Stimulated activated memory B cell treated with anti-CD40 and anti-IgM and Interleukin-4, amounts not matched to agents 10 μg/mL and 1 μg/mL and 100 μg/mL, for 72 hours (primary cell): ENCODE data around the gene SNX5.
"Not testable (repeated sequence)": the region's sequence is repeated elsewhere in the genome, so short reads cannot be mapped to it uniquely, and the experiment has no call there.

ENCODE experiments used
- ATAC-seq: fragments of 150-1000 bp; cut with Tn5 transposase; 2 replicates; pipeline ENCODE4 v1.10.0; 2021
- H3K27ac Mint-ChIP-seq: one replicate; pipeline ENCODE4 v1.8.0; 2022; ENCODE audit warnings: mild to moderate bottlenecking, mixed read lengths
- H3K27me3 Mint-ChIP-seq: one replicate; pipeline ENCODE4 v1.8.0; 2022; ENCODE audit warnings: mixed read lengths
- H3K36me3 Mint-ChIP-seq: one replicate; pipeline ENCODE4 v1.8.0; 2022; ENCODE audit warnings: mixed read lengths
- H3K4me1 Mint-ChIP-seq: one replicate; pipeline ENCODE4 v1.8.0; 2022; ENCODE audit warnings: mixed read lengths
- H3K4me3 Mint-ChIP-seq: one replicate; pipeline ENCODE4 v1.8.0; 2022; ENCODE audit warnings: mild to moderate bottlenecking, moderate library complexity, mixed read lengths
- H3K9me3 Mint-ChIP-seq: one replicate; pipeline ENCODE4 v1.8.0; 2022; ENCODE audit warnings: mixed read lengths

The SNX5 gene

GRCh38 chr20:17969278-17969883 is 787 bp upstream of the SNX5 start:
- Mint-ChIP-seq H3K4me1 (peaks cover 69% of the 10 kb centered on the region), H3K27me3 (no peaks in the 10 kb centered on the region), H3K4me3 (peak overlapping the region; percentile 94), H3K36me3 (peaks cover 41% of the 10 kb centered on the region), H3K9me3 (no peaks in the 10 kb centered on the region), H3K27ac (peak overlapping the region; percentile 100)
- peak; percentile 14 for ATAC-seq

- H3K27me3 Mint-ChIP-seq: no peaks in the 10 kb centered on the region
- H3K4me3 Mint-ChIP-seq: peak overlapping the region; percentile 94
- H3K4me1 Mint-ChIP-seq: peaks cover 72% of the 10 kb centered on the region
- ATAC-seq: no peak
- peak overlapping the region; percentile 100 for H3K27ac Mint-ChIP-seq
- H3K36me3 Mint-ChIP-seq: peaks cover 51% of the 10 kb centered on the region
- H3K9me3 Mint-ChIP-seq: no peaks in the 10 kb centered on the region
Measured at GRCh38 chr20:17967521-17968365, 851 bp downstream of the SNX5 start.

- H3K27ac Mint-ChIP-seq: peak overlapping the region; percentile 100
- peaks cover 72% of the 10 kb centered on the region for H3K4me1 Mint-ChIP-seq
- no peak for ATAC-seq
- no peaks in the 10 kb centered on the region for H3K27me3 Mint-ChIP-seq
- H3K4me3 Mint-ChIP-seq: peak overlapping the region; percentile 94
- H3K36me3 Mint-ChIP-seq: peaks cover 55% of the 10 kb centered on the region
- no peaks in the 10 kb centered on the region for H3K9me3 Mint-ChIP-seq
Measured at GRCh38 chr20:17966432-17967310, 1.9 kb downstream of the SNX5 start.

GRCh38 chr20:17965042-17965697 is 3.4 kb downstream of the SNX5 start:
- ATAC-seq: no peak
- H3K27ac Mint-ChIP-seq: peak overlapping the region; percentile 100

GRCh38 chr20:17964632-17965031 is 4.0 kb downstream of the SNX5 start:
- no peak for ATAC-seq
- Mint-ChIP-seq H3K27me3 (no peaks in the 10 kb centered on the region), H3K4me3 (peak overlapping the region; percentile 94), H3K36me3 (peaks cover 57% of the 10 kb centered on the region), H3K9me3 (no peaks in the 10 kb centered on the region), H3K4me1 (peaks cover 81% of the 10 kb centered on the region), H3K27ac (peak overlapping the region; percentile 100)

More at GRCh38 chr20:17965042-17965697, 3.4 kb downstream of the SNX5 start:
- H3K27me3 Mint-ChIP-seq: no peaks in the 10 kb centered on the region
- peaks cover 81% of the 10 kb centered on the region for H3K4me1 Mint-ChIP-seq
- H3K9me3 Mint-ChIP-seq: no peaks in the 10 kb centered on the region
- peak overlapping the region; percentile 94 for H3K4me3 Mint-ChIP-seq
- peaks cover 59% of the 10 kb centered on the region for H3K36me3 Mint-ChIP-seq

- no peaks in the 10 kb centered on the region for H3K9me3 Mint-ChIP-seq
- peaks cover 61% of the 10 kb centered on the region for H3K36me3 Mint-ChIP-seq
- no peak for ATAC-seq
- H3K4me3 Mint-ChIP-seq: peak overlapping the region; percentile 94
- peaks cover 85% of the 10 kb centered on the region for H3K4me1 Mint-ChIP-seq
- H3K27ac Mint-ChIP-seq: peak overlapping the region; percentile 100
- no peaks in the 10 kb centered on the region for H3K27me3 Mint-ChIP-seq
Measured at GRCh38 chr20:17964073-17964472, 4.5 kb downstream of the SNX5 start.

- no peak for ATAC-seq
- Mint-ChIP-seq H3K9me3 (no peaks in the 10 kb centered on the region), H3K27ac (peak overlapping the region; percentile 100), H3K27me3 (no peaks in the 10 kb centered on the region), H3K4me3 (peak overlapping the region; percentile 69), H3K36me3 (peaks cover 61% of the 10 kb centered on the region), H3K4me1 (peaks cover 92% of the 10 kb centered on the region)
Measured at GRCh38 chr20:17963114-17963897, 5.3 kb downstream of the SNX5 start.

- Mint-ChIP-seq H3K4me3 (peak overlapping the region; percentile 68), H3K4me1 (peaks cover 99% of the 10 kb centered on the region), H3K27ac (peak overlapping the region; percentile 100), H3K9me3 (no peaks in the 10 kb centered on the region), H3K27me3 (no peaks in the 10 kb centered on the region), H3K36me3 (peaks cover 53% of the 10 kb centered on the region)
- ATAC-seq: no peak
Measured at GRCh38 chr20:17961587-17961940, 7.0 kb downstream of the SNX5 start.

GRCh38 chr20:17960927-17961586 is 7.5 kb downstream of the SNX5 start:
- H3K4me3 Mint-ChIP-seq: peak overlapping the region; percentile 68
- H3K36me3 Mint-ChIP-seq: peaks cover 50% of the 10 kb centered on the region
- no peaks in the 10 kb centered on the region for H3K9me3 Mint-ChIP-seq
- ATAC-seq: peak; percentile 41
- no peaks in the 10 kb centered on the region for H3K27me3 Mint-ChIP-seq
- peak overlapping the region; percentile 100 for H3K27ac Mint-ChIP-seq
- peaks cover 98% of the 10 kb centered on the region for H3K4me1 Mint-ChIP-seq

GRCh38 chr20:17960400-17960885 is 8.2 kb downstream of the SNX5 start:
- ATAC-seq, H3K27me3 Mint-ChIP-seq, H3K9me3 Mint-ChIP-seq: not testable (repeated sequence)
- H3K4me3 Mint-ChIP-seq: peak overlapping the region; percentile 68
- H3K4me1 Mint-ChIP-seq: peaks cover 98% of the 10 kb centered on the region
- peak overlapping the region; percentile 100 for H3K27ac Mint-ChIP-seq
- H3K36me3 Mint-ChIP-seq: peaks cover 55% of the 10 kb centered on the region

GRCh38 chr20:17959257-17959627 is 9.4 kb downstream of the SNX5 start:
- H3K27me3 Mint-ChIP-seq: no peaks in the 10 kb centered on the region

GRCh38 chr20:17958373-17959256 is 10.0 kb downstream of the SNX5 start:
- H3K4me3 Mint-ChIP-seq: peak overlapping the region; percentile 68
- peak overlapping the region; percentile 100 for H3K27ac Mint-ChIP-seq
- H3K9me3 Mint-ChIP-seq: no peaks in the 10 kb centered on the region
- no peaks in the 10 kb centered on the region for H3K27me3 Mint-ChIP-seq
- H3K4me1 Mint-ChIP-seq: peaks cover 98% of the 10 kb centered on the region
- ATAC-seq: no peak
- peaks cover 62% of the 10 kb centered on the region for H3K36me3 Mint-ChIP-seq

More at GRCh38 chr20:17959257-17959627, 9.4 kb downstream of the SNX5 start:
- no peak for ATAC-seq
- Mint-ChIP-seq H3K4me3 (peak overlapping the region; percentile 68), H3K4me1 (peaks cover 98% of the 10 kb centered on the region), H3K27ac (peak overlapping the region; percentile 100), H3K36me3 (peaks cover 57% of the 10 kb centered on the region), H3K9me3 (no peaks in the 10 kb centered on the region)
